ENCODE data around the gene SKOR2.

DNA sequence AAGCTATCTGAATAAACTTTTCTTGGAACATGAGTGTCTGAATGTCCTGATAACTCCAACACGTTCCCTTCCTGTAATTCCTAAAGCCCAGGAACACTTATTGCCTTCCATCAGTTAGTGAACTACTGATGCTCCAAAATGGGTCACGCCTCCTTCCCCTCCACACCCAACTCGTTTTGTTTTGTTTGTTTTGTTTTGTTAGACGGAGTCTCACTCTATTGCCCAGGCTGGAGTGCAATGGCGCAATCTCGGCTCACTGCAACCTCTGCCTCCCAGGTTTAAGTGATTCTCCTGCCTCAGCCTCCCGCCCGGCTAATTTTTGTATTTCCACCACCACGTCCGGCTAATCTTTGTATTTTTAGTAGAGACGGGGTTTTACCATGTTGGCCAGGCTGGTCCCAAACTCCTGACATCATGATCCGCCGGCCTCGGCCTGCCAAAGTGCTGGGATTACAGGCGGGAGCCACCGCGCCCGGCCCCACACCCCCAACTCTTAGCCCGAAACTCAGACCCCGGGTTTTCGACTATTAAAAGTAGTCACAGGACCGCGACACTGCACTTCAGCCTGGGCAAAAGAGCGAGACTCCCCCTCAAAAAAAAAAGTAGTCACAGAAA, 76.1 kb downstream of the SKOR2 start:
- TF ChIP-seq, protein P1, sequence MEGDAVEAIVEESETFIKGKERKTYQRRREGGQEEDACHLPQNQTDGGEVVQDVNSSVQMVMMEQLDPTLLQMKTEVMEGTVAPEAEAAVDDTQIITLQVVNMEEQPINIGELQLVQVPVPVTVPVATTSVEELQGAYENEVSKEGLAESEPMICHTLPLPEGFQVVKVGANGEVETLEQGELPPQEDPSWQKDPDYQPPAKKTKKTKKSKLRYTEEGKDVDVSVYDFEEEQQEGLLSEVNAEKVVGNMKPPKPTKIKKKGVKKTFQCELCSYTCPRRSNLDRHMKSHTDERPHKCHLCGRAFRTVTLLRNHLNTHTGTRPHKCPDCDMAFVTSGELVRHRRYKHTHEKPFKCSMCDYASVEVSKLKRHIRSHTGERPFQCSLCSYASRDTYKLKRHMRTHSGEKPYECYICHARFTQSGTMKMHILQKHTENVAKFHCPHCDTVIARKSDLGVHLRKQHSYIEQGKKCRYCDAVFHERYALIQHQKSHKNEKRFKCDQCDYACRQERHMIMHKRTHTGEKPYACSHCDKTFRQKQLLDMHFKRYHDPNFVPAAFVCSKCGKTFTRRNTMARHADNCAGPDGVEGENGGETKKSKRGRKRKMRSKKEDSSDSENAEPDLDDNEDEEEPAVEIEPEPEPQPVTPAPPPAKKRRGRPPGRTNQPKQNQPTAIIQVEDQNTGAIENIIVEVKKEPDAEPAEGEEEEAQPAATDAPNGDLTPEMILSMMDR (IDR thresholded peaks at IDR 0.05), result no peak
- no peak for TF ChIP-seq POLR2A (IDR thresholded peaks at IDR 0.05)
